ENCODE measurements around the gene WWOX.

WWOX gene

DNA sequence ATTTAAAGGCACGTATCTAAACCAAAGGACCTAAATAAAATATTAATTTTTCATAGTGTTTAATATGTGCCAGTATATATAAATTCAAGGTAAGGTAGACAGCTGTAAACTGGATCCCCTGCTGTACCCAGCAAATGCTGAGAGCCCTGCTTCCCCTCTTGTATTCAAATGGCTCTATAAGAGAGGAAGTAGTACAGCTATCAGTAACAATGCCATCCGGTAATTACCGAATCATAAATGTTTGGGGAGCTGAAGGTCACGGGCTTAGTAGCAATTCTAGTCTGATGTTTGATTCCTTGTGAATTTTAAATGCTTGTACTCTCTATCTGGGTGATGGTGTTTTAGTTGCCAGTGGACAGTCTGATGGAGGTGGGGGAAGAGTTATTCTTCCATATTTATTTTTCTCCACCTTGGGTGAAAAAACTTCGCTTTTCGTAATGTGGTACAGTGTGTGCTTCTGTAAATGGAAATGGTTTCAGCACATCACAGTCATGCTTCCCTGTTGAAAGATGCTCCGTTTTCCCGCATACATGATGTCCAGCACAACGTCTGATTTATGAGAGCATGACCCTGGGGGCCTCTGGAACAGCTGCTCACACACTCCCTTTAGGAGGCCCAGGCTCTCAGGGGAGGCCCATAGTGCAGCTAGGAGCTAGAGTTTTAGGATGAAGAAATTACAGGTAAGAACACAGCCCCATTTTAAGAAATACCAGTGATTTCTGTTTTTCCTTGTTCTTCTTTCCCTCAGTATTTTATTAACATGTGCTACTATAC is 423.9 kb downstream of the WWOX start:
- DNase-seq (ENCODE audit: low read depth) = no peak
- TF ChIP-seq MYC (IDR thresholded peaks at IDR 0.05; ENCODE audit: low read depth, low read length) = no peak
- TF ChIP-seq POLR2A (IDR thresholded peaks at IDR 0.05; ENCODE audit: extremely low read depth, insufficient read length) = no peak
- TF ChIP-seq, protein P1, sequence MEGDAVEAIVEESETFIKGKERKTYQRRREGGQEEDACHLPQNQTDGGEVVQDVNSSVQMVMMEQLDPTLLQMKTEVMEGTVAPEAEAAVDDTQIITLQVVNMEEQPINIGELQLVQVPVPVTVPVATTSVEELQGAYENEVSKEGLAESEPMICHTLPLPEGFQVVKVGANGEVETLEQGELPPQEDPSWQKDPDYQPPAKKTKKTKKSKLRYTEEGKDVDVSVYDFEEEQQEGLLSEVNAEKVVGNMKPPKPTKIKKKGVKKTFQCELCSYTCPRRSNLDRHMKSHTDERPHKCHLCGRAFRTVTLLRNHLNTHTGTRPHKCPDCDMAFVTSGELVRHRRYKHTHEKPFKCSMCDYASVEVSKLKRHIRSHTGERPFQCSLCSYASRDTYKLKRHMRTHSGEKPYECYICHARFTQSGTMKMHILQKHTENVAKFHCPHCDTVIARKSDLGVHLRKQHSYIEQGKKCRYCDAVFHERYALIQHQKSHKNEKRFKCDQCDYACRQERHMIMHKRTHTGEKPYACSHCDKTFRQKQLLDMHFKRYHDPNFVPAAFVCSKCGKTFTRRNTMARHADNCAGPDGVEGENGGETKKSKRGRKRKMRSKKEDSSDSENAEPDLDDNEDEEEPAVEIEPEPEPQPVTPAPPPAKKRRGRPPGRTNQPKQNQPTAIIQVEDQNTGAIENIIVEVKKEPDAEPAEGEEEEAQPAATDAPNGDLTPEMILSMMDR (IDR thresholded peaks at IDR 0.05; ENCODE audit: low read depth, low read length) = no peak
- TF ChIP-seq, protein P2, sequence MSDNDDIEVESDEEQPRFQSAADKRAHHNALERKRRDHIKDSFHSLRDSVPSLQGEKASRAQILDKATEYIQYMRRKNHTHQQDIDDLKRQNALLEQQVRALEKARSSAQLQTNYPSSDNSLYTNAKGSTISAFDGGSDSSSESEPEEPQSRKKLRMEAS (IDR thresholded peaks at IDR 0.05; ENCODE audit: low read depth, low read length) = no peak
- no peak overlapping the region for H3K4me3 ChIP-seq (ENCODE audit: low read depth, low read length)

DNA sequence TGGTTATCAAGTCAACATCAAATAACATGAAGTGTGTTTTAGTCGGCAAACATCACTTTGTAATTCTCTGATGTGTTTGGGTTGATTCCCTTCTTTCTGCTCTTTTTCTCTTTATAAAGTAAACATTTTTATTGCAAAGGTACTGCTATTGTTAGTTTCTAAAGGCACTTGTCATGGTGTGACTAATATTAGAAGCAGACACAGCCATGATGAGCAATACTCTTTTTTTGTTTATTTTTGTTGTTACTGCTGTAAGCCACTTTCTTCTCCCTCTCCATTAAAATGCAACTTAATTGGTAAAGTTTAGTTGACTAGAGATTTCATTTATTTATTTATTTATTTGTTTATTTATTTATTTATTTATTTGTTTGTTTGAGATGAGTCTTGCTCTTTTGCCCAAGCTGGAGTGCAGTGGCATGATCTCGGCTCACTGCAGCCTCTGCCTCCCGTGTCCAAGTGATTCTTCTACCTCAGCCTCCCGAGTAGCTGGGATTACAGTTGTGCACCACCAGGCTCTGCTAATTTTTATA is 424.7 kb downstream of the WWOX start:
- DNase-seq (ENCODE audit: low read depth) = no peak
- no peak overlapping the region for H3K4me3 ChIP-seq (ENCODE audit: low read depth, low read length)
- TF ChIP-seq MYC (IDR thresholded peaks at IDR 0.05; ENCODE audit: low read depth, low read length) = no peak
- no peak for TF ChIP-seq POLR2A (IDR thresholded peaks at IDR 0.05; ENCODE audit: extremely low read depth, insufficient read length)
- TF ChIP-seq, protein P2 (IDR thresholded peaks at IDR 0.05; ENCODE audit: low read depth, low read length) = no peak
- TF ChIP-seq, protein P1 (IDR thresholded peaks at IDR 0.05; ENCODE audit: low read depth, low read length) = no peak

DNA sequence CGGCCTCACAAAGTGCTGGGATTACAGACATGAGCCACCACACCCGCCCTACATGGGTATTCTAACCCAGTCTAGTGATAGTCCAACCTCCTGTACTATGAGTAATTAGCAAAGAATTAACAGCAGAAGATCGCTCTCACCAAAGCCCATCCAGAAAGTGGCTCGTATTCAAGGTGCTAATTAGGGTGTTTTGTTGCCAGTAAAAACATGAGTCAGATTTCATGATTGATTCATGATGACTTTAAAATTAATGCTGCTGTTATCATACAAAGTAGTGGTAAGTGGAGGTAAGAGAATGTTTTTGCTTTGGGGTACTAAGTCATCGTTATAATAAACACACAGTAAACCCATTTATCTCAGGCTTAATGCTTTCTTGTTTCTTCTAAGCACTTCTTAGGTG is 428.8 kb downstream of the WWOX start:
- DNase-seq (ENCODE audit: low read depth) = no peak
- TF ChIP-seq, protein P1 (IDR thresholded peaks at IDR 0.05; ENCODE audit: low read depth, low read length) = no peak
- TF ChIP-seq, protein P2 (IDR thresholded peaks at IDR 0.05; ENCODE audit: low read depth, low read length) = no peak
- TF ChIP-seq POLR2A (IDR thresholded peaks at IDR 0.05; ENCODE audit: extremely low read depth, insufficient read length) (no peak), MYC (IDR thresholded peaks at IDR 0.05; ENCODE audit: low read depth, low read length) (no peak)
- no peak overlapping the region for H3K4me3 ChIP-seq (ENCODE audit: low read depth, low read length)

DNA sequence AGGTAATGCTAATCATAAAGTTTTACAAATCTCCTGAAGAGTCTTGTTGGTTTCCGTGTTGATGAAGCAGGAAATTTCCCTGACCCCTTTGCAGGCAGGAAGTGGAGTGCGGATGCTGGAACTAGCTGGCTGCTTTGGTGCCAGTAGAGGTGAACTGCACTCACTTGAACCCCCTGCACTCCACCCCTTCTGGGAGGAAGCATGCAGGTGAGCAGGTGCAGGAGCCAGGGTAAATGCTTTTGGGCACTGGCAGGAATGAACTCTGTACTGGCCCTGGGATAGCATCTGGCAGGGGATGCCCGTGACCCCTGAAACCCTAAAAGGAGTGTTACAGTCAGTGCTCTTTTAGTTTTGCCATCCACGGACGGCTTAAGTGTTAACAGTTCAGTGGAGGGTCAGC is 430.4 kb downstream of the WWOX start:
- H3K4me3 ChIP-seq (ENCODE audit: low read depth, low read length) = no peak overlapping the region
- TF ChIP-seq MYC (IDR thresholded peaks at IDR 0.05; ENCODE audit: low read depth, low read length) = no peak
- TF ChIP-seq, protein P2 (IDR thresholded peaks at IDR 0.05; ENCODE audit: low read depth, low read length) = no peak
- TF ChIP-seq POLR2A (IDR thresholded peaks at IDR 0.05; ENCODE audit: extremely low read depth, insufficient read length) = no peak
- TF ChIP-seq, protein P1 (IDR thresholded peaks at IDR 0.05; ENCODE audit: low read depth, low read length) = no peak
- no peak for DNase-seq (ENCODE audit: low read depth)

DNA sequence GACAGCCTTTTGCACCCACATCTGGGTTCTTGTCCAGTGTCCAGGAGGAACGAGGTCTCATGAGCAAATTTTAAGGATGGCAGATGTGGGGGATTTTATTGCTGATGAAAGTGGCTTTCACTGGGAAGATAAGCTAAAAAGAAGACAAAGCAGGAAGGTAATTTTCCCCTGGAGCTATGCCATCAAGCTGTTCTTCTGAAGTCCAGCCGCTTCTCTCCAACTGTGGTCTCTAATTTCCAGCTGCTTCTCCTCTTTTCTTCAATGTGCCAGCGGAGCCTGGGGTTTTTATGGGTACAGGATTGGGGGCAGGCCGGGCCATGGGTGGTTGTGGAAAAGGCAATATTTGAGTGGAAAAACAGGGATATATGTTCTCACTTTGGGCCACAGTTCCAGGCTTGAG is 430.8 kb downstream of the WWOX start:
- TF ChIP-seq MYC (IDR thresholded peaks at IDR 0.05; ENCODE audit: low read depth, low read length) = no peak
- TF ChIP-seq, protein P2 (IDR thresholded peaks at IDR 0.05; ENCODE audit: low read depth, low read length) = no peak
- TF ChIP-seq POLR2A (IDR thresholded peaks at IDR 0.05; ENCODE audit: extremely low read depth, insufficient read length) = no peak
- TF ChIP-seq, protein P1 (IDR thresholded peaks at IDR 0.05; ENCODE audit: low read depth, low read length) = no peak
- H3K4me3 ChIP-seq (ENCODE audit: low read depth, low read length) = no peak overlapping the region
- no peak for DNase-seq (ENCODE audit: low read depth)

All from NB4 (cell line).